HepG2 (cell line): ENCODE results near the gene VWCE. TPM values are rescaled to one million over a fixed set of nuclear protein-coding genes. Genes with fewer than 3 reads are reported as not detected.

ENCODE experiments used
- DDIT3 ChIP-seq: sonication (generic); formaldehyde crosslinking; IDR thresholded peaks from 2 replicates; pipeline ENCODE4 v1.4.0; 2020; ENCODE audit warnings: mild to moderate bottlenecking, missing genetic modification reagents
- DNMT1 ChIP-seq: sonication (generic); formaldehyde crosslinking; IDR thresholded peaks from 2 replicates; pipeline ENCODE4 v1.5.1; 2020; ENCODE audit warnings: mild to moderate bottlenecking, missing genetic modification reagents
- JUN ChIP-seq: sonication (generic); formaldehyde crosslinking; IDR thresholded peaks from 2 replicates; pipeline ENCODE4 v1.4.0; 2020; ENCODE audit warnings: mild to moderate bottlenecking, missing genetic modification reagents
- JUND ChIP-seq: sonication (generic); formaldehyde crosslinking; IDR thresholded peaks from 2 replicates; pipeline ENCODE4 v1.8.0; 2022; ENCODE audit warnings: mild to moderate bottlenecking, missing genetic modification reagents
- MAFG ChIP-seq: sonication (generic); formaldehyde crosslinking; IDR thresholded peaks from 2 replicates; pipeline ENCODE4 v1.5.1; 2020; ENCODE audit warnings: mild to moderate bottlenecking, missing genetic modification reagents
- MTA1 ChIP-seq: sonication (generic); formaldehyde crosslinking; IDR thresholded peaks from 2 replicates; pipeline ENCODE4 v1.4.0; 2020; ENCODE audit warnings: missing genetic modification reagents, mild to moderate bottlenecking, borderline replicate concordance
- NR2C2 ChIP-seq: sonication (generic); formaldehyde crosslinking; IDR thresholded peaks from 2 replicates; pipeline ENCODE4 v1.4.0; 2020; ENCODE audit warnings: missing genetic modification reagents, mild to moderate bottlenecking, moderate library complexity, borderline replicate concordance
- PHF20 ChIP-seq: sonication (generic); formaldehyde crosslinking; IDR thresholded peaks from 2 replicates; pipeline ENCODE4 v1.5.0; 2020; ENCODE audit warnings: mild to moderate bottlenecking, missing genetic modification reagents
- PRDM15 ChIP-seq: sonication (generic); formaldehyde crosslinking; IDR thresholded peaks from 2 replicates; pipeline ENCODE4 v1.4.0; 2020; ENCODE audit warnings: missing genetic modification reagents
- SUZ12 ChIP-seq: fragments of 150-350 bp; IDR thresholded peaks from 2 replicates; pipeline ENCODE4 v1.6.1; 2014; ENCODE audit warnings: low read depth, low read length
- THAP8 ChIP-seq: sonication (generic); formaldehyde crosslinking; IDR thresholded peaks from 2 replicates; pipeline ENCODE4 v1.5.1; 2020; ENCODE audit warnings: missing genetic modification reagents, mild to moderate bottlenecking, borderline replicate concordance
- ZBTB2 ChIP-seq: sonication (generic); formaldehyde crosslinking; IDR thresholded peaks from 2 replicates; pipeline ENCODE4 v1.8.0; 2022; ENCODE audit warnings: low read depth, missing genetic modification reagents
- ZBTB37 ChIP-seq: sonication (generic); formaldehyde crosslinking; IDR thresholded peaks from 2 replicates; pipeline ENCODE4 v1.4.0; 2020; ENCODE audit warnings: mild to moderate bottlenecking, missing genetic modification reagents
- ZBTB7B ChIP-seq: sonication (generic); formaldehyde crosslinking; IDR thresholded peaks from 2 replicates; pipeline ENCODE4 v1.4.0; 2020; ENCODE audit warnings: missing genetic modification reagents
- ZNF317 ChIP-seq: sonication (generic); formaldehyde crosslinking; IDR thresholded peaks from 2 replicates; pipeline ENCODE4 v1.5.0; 2020; ENCODE audit warnings: mild to moderate bottlenecking, missing genetic modification reagents
- ZNF367 ChIP-seq: sonication (generic); formaldehyde crosslinking; IDR thresholded peaks from 2 replicates; pipeline ENCODE4 v1.4.0; 2020; ENCODE audit warnings: missing genetic modification reagents, borderline replicate concordance
- ZNF383 ChIP-seq: sonication (generic); formaldehyde crosslinking; IDR thresholded peaks from 2 replicates; pipeline ENCODE4 v1.4.0; 2020; ENCODE audit warnings: missing genetic modification reagents, mild to moderate bottlenecking, borderline replicate concordance
- ZNF546 ChIP-seq: sonication (generic); formaldehyde crosslinking; conservative IDR thresholded peaks from 2 replicates; pipeline ENCODE4 v1.8.1; 2023; ENCODE audit warnings: mild to moderate bottlenecking, missing genetic modification reagents
- ZNF577 ChIP-seq: sonication (generic); formaldehyde crosslinking; IDR thresholded peaks from 2 replicates; pipeline ENCODE4 v1.4.0; 2020; ENCODE audit warnings: mild to moderate bottlenecking, low read depth, missing genetic modification reagents, borderline replicate concordance
- ZNF777 ChIP-seq: sonication (generic); formaldehyde crosslinking; IDR thresholded peaks from 2 replicates; pipeline ENCODE4 v1.4.0; 2020; ENCODE audit warnings: missing genetic modification reagents
- ZNF841 ChIP-seq: sonication (generic); formaldehyde crosslinking; IDR thresholded peaks from 2 replicates; pipeline ENCODE4 v1.8.1; 2023; ENCODE audit warnings: missing genetic modification reagents, borderline replicate concordance
- ZSCAN22 ChIP-seq: sonication (generic); formaldehyde crosslinking; IDR thresholded peaks from 2 replicates; pipeline ENCODE4 v1.4.0; 2020; ENCODE audit warnings: mild to moderate bottlenecking, missing genetic modification reagents
- polyA plus RNA-seq, 8 experiments: library from polyadenylated mRNA; depleted of rRNA in 3 of 8; stranded (reverse) in 7 of 8; unstranded in 1 of 8; fragments of >200 nt; fragmentation: Illumina TruSeq in 4 of 8; extraction: Trizol in 4 of 8; gene quantifications; 2 replicates each; pipeline versions ENCODE4 v1.2.1 to v1.2.3, GENCODE V29; 2011 to 2016; ENCODE audit warnings: low read depth in 4 of 8, missing spikeins in 1 of 8, mixed read lengths in 1 of 8; ENCODE audit not compliant: insufficient read depth in 1 of 8
- total RNA-seq, 5 experiments: library from RNA; depleted of rRNA; stranded (reverse); fragments of >200 nt; fragmentation: Illumina TruSeq; extraction: Trizol; gene quantifications; 2 replicates each; pipeline ENCODE4 v1.2.3, GENCODE V29; 2016; ENCODE audit warnings: low read depth in 1 of 5

The VWCE gene
- total and polyA plus RNA-seq, 2 of the 13 experiments (the other 11 are each of a cell fraction or from before 2014, with no cell fraction given), result 27.6 to 58.3 TPM

- no peak for TF ChIP-seq DDIT3
- no peak for TF ChIP-seq ZSCAN22 (CRISPR knock-in tag)
- 0 out of 2 replicates have a peak, but pooled peaks have one; percentile 23 for TF ChIP-seq ZBTB7B
- TF ChIP-seq SUZ12, result no peak
- no peak for TF ChIP-seq JUN (CRISPR knock-in tag)
- TF ChIP-seq MAFG, result no peak
- TF ChIP-seq THAP8 (CRISPR knock-in tag), result no peak
- TF ChIP-seq NR2C2, result no peak
- no peak for TF ChIP-seq ZNF577 (CRISPR knock-in tag)
- TF ChIP-seq ZNF546 (CRISPR knock-in tag), result peak; percentile 27; the same call in 1 of the 2 replicates
- no peak for TF ChIP-seq ZNF841 (CRISPR knock-in tag)
- no peak for TF ChIP-seq ZBTB2
- TF ChIP-seq ZNF317 (CRISPR knock-in tag), result no peak
- 0 out of 2 replicates have a peak, but pooled peaks have one; percentile 50 for TF ChIP-seq DNMT1 (CRISPR knock-in tag)
- no peak for TF ChIP-seq PRDM15 (CRISPR knock-in tag)
- no peak for TF ChIP-seq ZNF777
- TF ChIP-seq PHF20, result no peak
- TF ChIP-seq MTA1 (CRISPR knock-in tag), result no peak
- TF ChIP-seq ZNF367 (CRISPR knock-in tag), result no peak
- no peak for TF ChIP-seq ZNF383 (CRISPR knock-in tag)
- TF ChIP-seq JUND, result no peak
- TF ChIP-seq ZBTB37, result no peak
Measured at GRCh38 chr11:61336171-61336935, 41.2 kb upstream of the VWCE start (continued).
